ENCODE measurements around the gene OSGIN1. TPM values are rescaled to one million over a fixed set of nuclear protein-coding genes. Genes with fewer than 3 reads are reported as not detected.

OSGIN1 gene
- total and polyA plus RNA-seq, 2 donors (not counting 1 experiment from before 2014, with no cell fraction given) = 0.85 to 1.8 TPM

DNA sequence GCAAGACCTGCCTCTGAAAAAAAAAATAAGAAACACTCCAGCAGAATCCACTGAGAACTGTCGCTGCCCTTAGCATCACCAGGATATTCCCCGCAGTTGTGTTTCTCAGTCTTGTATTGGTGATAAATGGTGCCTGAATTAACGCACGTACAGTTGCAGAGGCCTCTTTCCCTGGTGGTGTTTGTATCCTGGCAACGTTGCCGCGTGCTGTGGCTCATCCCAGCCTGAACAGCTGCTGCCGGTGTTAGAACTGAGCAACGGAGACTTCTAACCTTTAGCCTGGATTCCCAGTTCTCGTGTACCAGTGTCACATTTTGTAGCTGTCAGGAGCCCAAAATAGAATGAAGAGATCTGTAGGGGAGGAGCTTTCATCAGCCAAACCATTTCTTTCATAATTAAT is 49.3 kb upstream of the OSGIN1 start:
- Mint-ChIP-seq H3K9me3 (ENCODE audit: insufficient read depth) (no peaks in the 10 kb centered on the region), H3K27ac (no peak overlapping the region), H3K27me3 (no peaks in the 10 kb centered on the region), H3K4me3 (no peak overlapping the region), H3K4me1 (peaks cover 24% of the 10 kb centered on the region)
- peaks cover 65% of the 10 kb centered on the region for H3K79me2 ChIP-seq (ENCODE audit: control insufficient read depth, insufficient read depth, low read length)
- H3K9me3 ChIP-seq (ENCODE audit: control extremely low read depth in 1 of 3, control insufficient read depth in 2 of 3, insufficient read depth in 1 of 3, low read length in 2 of 3) = peaks cover 0 to 3% (median 0%) of the 10 kb centered on the region in 3 donors
- no peak overlapping the region for H3K4me2 ChIP-seq (replicated peaks; ENCODE audit: low read depth, low read length, poor library complexity, severe bottlenecking)
- peaks cover 8 to 12% of the 10 kb centered on the region in 2 donors for H3K4me1 ChIP-seq (ENCODE audit: control insufficient read depth in 2 of 2, insufficient read depth in 2 of 2, low read length in 2 of 2)
- no peak for DNase-seq
- 98% methylated on average over 7 of the region's 10 CpGs for WGBS (ENCODE audit: insufficient coverage)
- H3K27me3 ChIP-seq (replicated peaks in 1 of 4; ENCODE audit: control extremely low read depth in 1 of 4, control insufficient read depth in 3 of 4, insufficient read depth in 4 of 4, low read length in 3 of 4) = no peaks in the 10 kb centered on the region
- H3K27ac ChIP-seq (ENCODE audit: low read length in 2 of 2) = no peak overlapping the region
- intact Hi-C loops (cut with micrococcal nuclease) = no loop called here
- TF ChIP-seq CTCF (IDR thresholded peaks at IDR 0.05) (no peak), EZH2 (IDR thresholded peaks at IDR 0.05; ENCODE audit: borderline replicate concordance, insufficient read depth, low read depth, low read length, poor library complexity, severe bottlenecking) (no peak)
- H4K20me1 ChIP-seq (ENCODE audit: control insufficient read depth, insufficient read depth, low read length, poor library complexity, severe bottlenecking) = peaks cover 67% of the 10 kb centered on the region
- POLR2A ChIA-PET = no interaction called here
- CTCF ChIA-PET = interaction anchor here (0.5 to 1.0 kb wide), 2 partner anchors 77 to 152 kb away, joined by 3 to 4 read pairs; no protein-coding TSS in a partner anchor
- peaks cover 0 to 18% of the 10 kb centered on the region in 2 experiments for H3K36me3 ChIP-seq (replicated peaks in 1 of 2; ENCODE audit: control extremely low read depth in 1 of 2, control insufficient read depth in 1 of 2, extremely low read depth in 1 of 2, insufficient read depth in 2 of 2, low read length in 1 of 2)
- no peak overlapping the region for H2AFZ ChIP-seq (ENCODE audit: insufficient read depth, low read depth, low read length, poor library complexity, severe bottlenecking)
- no peak overlapping the region for H3K4me3 ChIP-seq (ENCODE audit: control extremely low read depth in 1 of 5, extremely low read depth in 1 of 5, insufficient read depth in 1 of 5, low read depth in 2 of 5, low read length in 4 of 5)
- no peak for ATAC-seq (ENCODE audit: low read depth)
- H3K9ac ChIP-seq (ENCODE audit: low read length) = no peak overlapping the region

DNA sequence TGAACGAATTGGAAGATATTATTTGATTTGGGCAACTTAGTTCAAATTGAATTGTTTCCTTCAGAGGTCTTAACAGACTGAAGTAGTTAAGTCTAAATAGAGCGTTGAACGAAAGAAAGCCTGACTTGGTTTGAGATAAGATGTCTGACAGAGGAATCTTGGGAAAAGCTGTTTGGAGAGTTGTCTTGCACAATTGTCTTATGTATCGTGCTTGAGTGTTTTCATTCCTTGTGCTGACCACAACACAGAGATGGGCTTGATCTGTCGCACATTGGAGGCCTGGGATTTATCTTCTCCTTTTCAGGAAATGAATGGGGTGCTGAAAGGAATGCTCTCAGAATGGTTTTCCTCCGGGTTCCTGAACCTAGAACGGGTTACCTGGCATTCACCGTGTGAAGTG is 46.4 kb upstream of the OSGIN1 start:
- Mint-ChIP-seq H3K9me3 (ENCODE audit: insufficient read depth) (no peaks in the 10 kb centered on the region), H3K27ac (no peak overlapping the region), H3K4me1 (peaks cover 5% of the 10 kb centered on the region), H3K27me3 (no peaks in the 10 kb centered on the region), H3K4me3 (no peak overlapping the region)
- WGBS (ENCODE audit: insufficient coverage) = 95% methylated on average over 5 of the region's 8 CpGs
- peaks cover 0 to 3% (median 0%) of the 10 kb centered on the region in 3 donors for H3K9me3 ChIP-seq (ENCODE audit: control extremely low read depth in 1 of 3, control insufficient read depth in 2 of 3, insufficient read depth in 1 of 3, low read length in 2 of 3)
- intact Hi-C loops (cut with micrococcal nuclease) = no loop called here
- TF ChIP-seq CTCF (IDR thresholded peaks at IDR 0.05) = no peak
- TF ChIP-seq EZH2 (IDR thresholded peaks at IDR 0.05; ENCODE audit: borderline replicate concordance, insufficient read depth, low read depth, low read length, poor library complexity, severe bottlenecking) = no peak
- H3K4me1 ChIP-seq (ENCODE audit: control insufficient read depth in 2 of 2, insufficient read depth in 2 of 2, low read length in 2 of 2) = no peaks in the 10 kb centered on the region
- peaks cover 51% of the 10 kb centered on the region for H4K20me1 ChIP-seq (ENCODE audit: control insufficient read depth, insufficient read depth, low read length, poor library complexity, severe bottlenecking)
- no peak overlapping the region for H3K4me2 ChIP-seq (replicated peaks; ENCODE audit: low read depth, low read length, poor library complexity, severe bottlenecking)
- H3K9ac ChIP-seq (ENCODE audit: low read length) = no peak overlapping the region
- ChIA-PET POLR2A (no interaction called here), CTCF (no interaction called here)
- no peaks in the 10 kb centered on the region for H3K27me3 ChIP-seq (replicated peaks in 1 of 4; ENCODE audit: control extremely low read depth in 1 of 4, control insufficient read depth in 3 of 4, insufficient read depth in 4 of 4, low read length in 3 of 4)
- DNase-seq (no peak), ATAC-seq (ENCODE audit: low read depth) (no peak)
- no peak overlapping the region for H3K4me3 ChIP-seq (ENCODE audit: control extremely low read depth in 1 of 5, extremely low read depth in 1 of 5, insufficient read depth in 1 of 5, low read depth in 2 of 5, low read length in 4 of 5)
- peaks cover 42% of the 10 kb centered on the region for H3K79me2 ChIP-seq (ENCODE audit: control insufficient read depth, insufficient read depth, low read length)
- no peak overlapping the region for H3K27ac ChIP-seq (ENCODE audit: low read length in 2 of 2)
- peaks cover 0 to 28% of the 10 kb centered on the region in 2 experiments for H3K36me3 ChIP-seq (replicated peaks in 1 of 2; ENCODE audit: control extremely low read depth in 1 of 2, control insufficient read depth in 1 of 2, extremely low read depth in 1 of 2, insufficient read depth in 2 of 2, low read length in 1 of 2)
- no peak overlapping the region for H2AFZ ChIP-seq (ENCODE audit: insufficient read depth, low read depth, low read length, poor library complexity, severe bottlenecking)

All from B cell (primary cell).